Upper lobe of right lung (tissue), 1 donor: ENCODE data around the gene GOSR2. TPM values are rescaled to one million over a fixed set of nuclear protein-coding genes. Genes with fewer than 3 reads are reported as not detected.

Experiments
- ATAC-seq: fragments of 200-7000 bp; cut with Tn5 transposase; one replicate; pipeline ENCODE4 v1.9.1; 2020; ENCODE audit warnings: mild to moderate bottlenecking, moderate library complexity
- DNase-seq: peaks from one replicate; pipeline ENCODE4 v3.0.0-alpha.2; 2020
- H3K27ac ChIP-seq: fragments of 200-600 bp; one replicate; pipeline ENCODE4 v1.8.0; 2022
- H3K27me3 ChIP-seq: fragments of 200-600 bp; one replicate; pipeline ENCODE4 v1.8.0; 2022; ENCODE audit warnings: mild to moderate bottlenecking
- H3K36me3 ChIP-seq: fragments of 200-600 bp; one replicate; pipeline ENCODE4 v1.8.0; 2022
- H3K4me1 ChIP-seq: fragments of 200-600 bp; one replicate; pipeline ENCODE4 v1.8.0; 2022
- H3K4me3 ChIP-seq: fragments of 200-600 bp; one replicate; pipeline ENCODE4 v1.8.0; 2022; ENCODE audit warnings: mild to moderate bottlenecking
- H3K9me3 ChIP-seq: fragments of 200-600 bp; one replicate; pipeline ENCODE4 v1.8.0; 2022
- intact Hi-C: fragments of 100-400 bp; cut with DNase I; formaldehyde crosslinking; loops from one replicate; pipeline ENCODE4 v1.11.0; 2022
- total RNA-seq: library from RNA; stranded (reverse); fragmentation: NEBNext Ultra II Directional; extraction: Animal tissue kit (Norgen Biotek cat#: 25700); gene quantifications from one replicate; pipeline ENCODE4 v1.2.1, GENCODE V29; 2021
- TF ChIP-seq, protein P1 (sequence below): fragments of 200-600 bp; IDR thresholded peaks from one replicate; pipeline ENCODE4 v1.8.0; 2022; ENCODE audit warnings: antibody characterized with exemption
- donor health status: DM: no; HTN: yes; CAD: no; lungs with severe emphysema.

Gene GOSR2
- total RNA-seq, 1 donor from 2014 or later = 66.5 TPM

GRCh38 chr17:46944931-46945330 lies 22.0 kb downstream of the GOSR2 start:
- H3K36me3 ChIP-seq = peaks cover 15% of the 10 kb centered on the region
- H3K9me3 ChIP-seq = no peaks in the 10 kb centered on the region
- no peak overlapping the region for H3K4me3 ChIP-seq
- H3K27me3 ChIP-seq = no peaks in the 10 kb centered on the region
- intact Hi-C loops = loop anchor here (10.0 kb wide), 1 partner anchor 100 kb away; no protein-coding TSS in a partner anchor
- TF ChIP-seq, protein P1, sequence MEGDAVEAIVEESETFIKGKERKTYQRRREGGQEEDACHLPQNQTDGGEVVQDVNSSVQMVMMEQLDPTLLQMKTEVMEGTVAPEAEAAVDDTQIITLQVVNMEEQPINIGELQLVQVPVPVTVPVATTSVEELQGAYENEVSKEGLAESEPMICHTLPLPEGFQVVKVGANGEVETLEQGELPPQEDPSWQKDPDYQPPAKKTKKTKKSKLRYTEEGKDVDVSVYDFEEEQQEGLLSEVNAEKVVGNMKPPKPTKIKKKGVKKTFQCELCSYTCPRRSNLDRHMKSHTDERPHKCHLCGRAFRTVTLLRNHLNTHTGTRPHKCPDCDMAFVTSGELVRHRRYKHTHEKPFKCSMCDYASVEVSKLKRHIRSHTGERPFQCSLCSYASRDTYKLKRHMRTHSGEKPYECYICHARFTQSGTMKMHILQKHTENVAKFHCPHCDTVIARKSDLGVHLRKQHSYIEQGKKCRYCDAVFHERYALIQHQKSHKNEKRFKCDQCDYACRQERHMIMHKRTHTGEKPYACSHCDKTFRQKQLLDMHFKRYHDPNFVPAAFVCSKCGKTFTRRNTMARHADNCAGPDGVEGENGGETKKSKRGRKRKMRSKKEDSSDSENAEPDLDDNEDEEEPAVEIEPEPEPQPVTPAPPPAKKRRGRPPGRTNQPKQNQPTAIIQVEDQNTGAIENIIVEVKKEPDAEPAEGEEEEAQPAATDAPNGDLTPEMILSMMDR = no peak
- H3K4me1 ChIP-seq = peaks cover 15% of the 10 kb centered on the region
- ATAC-seq = no peak
- DNase-seq = no peak
- H3K27ac ChIP-seq = no peak overlapping the region

- H3K9me3 ChIP-seq = no peaks in the 10 kb centered on the region
- intact Hi-C loops = loop anchor here (10.0 kb wide), 1 partner anchor 102 kb away; no protein-coding TSS in a partner anchor
- no peak for DNase-seq
- ATAC-seq = no peak
- H3K4me3 ChIP-seq = no peak overlapping the region
- H3K27me3 ChIP-seq = no peaks in the 10 kb centered on the region
- no peak overlapping the region for H3K27ac ChIP-seq
- TF ChIP-seq, protein P1 = no peak
- H3K36me3 ChIP-seq = no peaks in the 10 kb centered on the region
- H3K4me1 ChIP-seq = peaks cover 15% of the 10 kb centered on the region
These were observed 24.3 kb downstream of the GOSR2 start for GRCh38 chr17:46947216-46947615.

DNA sequence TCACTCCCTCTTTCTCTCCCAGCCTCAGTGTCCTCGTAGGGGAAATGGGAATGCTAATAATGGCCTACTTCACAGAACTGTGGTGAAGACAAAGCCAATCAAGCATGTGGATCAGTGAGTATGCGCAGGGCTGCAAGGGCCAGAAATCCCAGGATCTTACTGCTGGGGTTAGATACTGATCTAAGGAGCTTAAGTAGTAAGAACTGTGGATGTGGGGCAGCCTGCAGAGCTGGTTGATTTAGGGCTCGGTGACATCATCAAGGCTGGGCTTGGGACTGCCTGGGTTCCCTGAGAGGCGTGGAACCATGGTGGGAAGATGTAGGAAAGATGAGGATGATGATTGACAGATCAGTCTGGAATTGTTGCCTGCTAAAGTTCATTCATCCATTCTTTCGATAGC lies 25.6 kb downstream of the GOSR2 start:
- Histone ChIP-seq H3K4me3 (no peak overlapping the region), H3K27ac (no peak overlapping the region), H3K9me3 (no peaks in the 10 kb centered on the region), H3K4me1 (peaks cover 8% of the 10 kb centered on the region), H3K27me3 (no peaks in the 10 kb centered on the region), H3K36me3 (no peaks in the 10 kb centered on the region)
- intact Hi-C loops = loop anchor here (10.0 kb wide), 1 partner anchor 104 kb away; no protein-coding TSS in a partner anchor
- DNase-seq (no peak), ATAC-seq (no peak)
- TF ChIP-seq, protein P1 = no peak

- Histone ChIP-seq H3K27ac (no peak overlapping the region), H3K27me3 (no peaks in the 10 kb centered on the region), H3K4me1 (no peaks in the 10 kb centered on the region), H3K36me3 (no peaks in the 10 kb centered on the region), H3K9me3 (no peaks in the 10 kb centered on the region), H3K4me3 (no peak overlapping the region)
- intact Hi-C loops = loop anchor here (10.0 kb wide), 1 partner anchor 105 kb away; no protein-coding TSS in a partner anchor
- no peak for DNase-seq
- no peak for ATAC-seq
- TF ChIP-seq, protein P1 = no peak
These were observed 26.6 kb downstream of the GOSR2 start for GRCh38 chr17:46949291-46950174.

DNA sequence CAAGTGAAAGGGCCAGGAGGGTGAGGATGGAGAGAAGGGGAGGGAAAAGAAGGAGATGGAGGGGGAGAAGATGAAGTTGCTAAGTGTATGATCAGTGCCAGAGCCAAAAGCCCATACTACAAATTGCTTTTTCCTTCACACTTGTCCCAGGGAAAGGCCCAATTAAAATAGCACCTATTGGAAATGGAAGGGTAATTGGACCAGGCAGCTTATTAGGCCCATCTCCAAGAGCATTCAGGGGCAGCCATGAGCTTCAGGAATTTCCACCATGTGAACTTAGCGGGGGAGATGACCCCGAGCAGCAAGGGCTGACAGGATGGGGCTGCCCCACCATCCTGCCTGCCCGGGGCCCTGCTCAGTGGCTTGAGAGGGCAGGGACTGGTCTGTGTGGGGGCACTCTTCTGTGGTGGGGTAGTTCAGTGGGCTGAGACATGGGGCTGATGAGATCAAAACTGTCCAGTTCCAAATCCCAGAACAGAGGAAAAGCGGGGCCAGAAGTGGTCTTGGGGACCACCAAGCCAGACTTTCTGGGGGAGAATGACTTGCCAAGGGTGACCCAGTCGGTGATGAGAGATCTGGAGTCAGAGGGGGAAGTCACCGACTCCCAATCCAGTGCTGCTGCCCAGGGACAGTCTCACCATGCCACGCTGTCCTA lies 27.5 kb downstream of the GOSR2 start:
- no peak overlapping the region for H3K4me3 ChIP-seq
- ATAC-seq (peak; percentile 33), DNase-seq (no peak)
- TF ChIP-seq, protein P1 = no peak
- H3K4me1 ChIP-seq = no peaks in the 10 kb centered on the region
- no peaks in the 10 kb centered on the region for H3K36me3 ChIP-seq
- H3K9me3 ChIP-seq = no peaks in the 10 kb centered on the region
- intact Hi-C loops = no loop called here
- no peak overlapping the region for H3K27ac ChIP-seq
- no peaks in the 10 kb centered on the region for H3K27me3 ChIP-seq
